ENCODE data around the gene SPACA4.

The SPACA4 gene

GRCh38 chr19:48635966-48636858 lies 29.7 kb downstream of the SPACA4 start:
- Mint-ChIP-seq H3K9me3 (no peaks in the 10 kb centered on the region), H3K27ac (no peak overlapping the region), H3K36me3 (ENCODE audit: low read depth) (peaks cover 12% of the 10 kb centered on the region), H3K4me3 (peak overlapping the region; percentile 92), H3K27me3 (ENCODE audit: low read depth, poor library complexity) (peaks cover 4% of the 10 kb centered on the region), H3K4me1 (peaks cover 69% of the 10 kb centered on the region)
- TF ChIP-seq, protein P1, sequence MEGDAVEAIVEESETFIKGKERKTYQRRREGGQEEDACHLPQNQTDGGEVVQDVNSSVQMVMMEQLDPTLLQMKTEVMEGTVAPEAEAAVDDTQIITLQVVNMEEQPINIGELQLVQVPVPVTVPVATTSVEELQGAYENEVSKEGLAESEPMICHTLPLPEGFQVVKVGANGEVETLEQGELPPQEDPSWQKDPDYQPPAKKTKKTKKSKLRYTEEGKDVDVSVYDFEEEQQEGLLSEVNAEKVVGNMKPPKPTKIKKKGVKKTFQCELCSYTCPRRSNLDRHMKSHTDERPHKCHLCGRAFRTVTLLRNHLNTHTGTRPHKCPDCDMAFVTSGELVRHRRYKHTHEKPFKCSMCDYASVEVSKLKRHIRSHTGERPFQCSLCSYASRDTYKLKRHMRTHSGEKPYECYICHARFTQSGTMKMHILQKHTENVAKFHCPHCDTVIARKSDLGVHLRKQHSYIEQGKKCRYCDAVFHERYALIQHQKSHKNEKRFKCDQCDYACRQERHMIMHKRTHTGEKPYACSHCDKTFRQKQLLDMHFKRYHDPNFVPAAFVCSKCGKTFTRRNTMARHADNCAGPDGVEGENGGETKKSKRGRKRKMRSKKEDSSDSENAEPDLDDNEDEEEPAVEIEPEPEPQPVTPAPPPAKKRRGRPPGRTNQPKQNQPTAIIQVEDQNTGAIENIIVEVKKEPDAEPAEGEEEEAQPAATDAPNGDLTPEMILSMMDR (IDR thresholded peaks at IDR 0.05), result no peak
- DNase-seq, result no peak

DNA sequence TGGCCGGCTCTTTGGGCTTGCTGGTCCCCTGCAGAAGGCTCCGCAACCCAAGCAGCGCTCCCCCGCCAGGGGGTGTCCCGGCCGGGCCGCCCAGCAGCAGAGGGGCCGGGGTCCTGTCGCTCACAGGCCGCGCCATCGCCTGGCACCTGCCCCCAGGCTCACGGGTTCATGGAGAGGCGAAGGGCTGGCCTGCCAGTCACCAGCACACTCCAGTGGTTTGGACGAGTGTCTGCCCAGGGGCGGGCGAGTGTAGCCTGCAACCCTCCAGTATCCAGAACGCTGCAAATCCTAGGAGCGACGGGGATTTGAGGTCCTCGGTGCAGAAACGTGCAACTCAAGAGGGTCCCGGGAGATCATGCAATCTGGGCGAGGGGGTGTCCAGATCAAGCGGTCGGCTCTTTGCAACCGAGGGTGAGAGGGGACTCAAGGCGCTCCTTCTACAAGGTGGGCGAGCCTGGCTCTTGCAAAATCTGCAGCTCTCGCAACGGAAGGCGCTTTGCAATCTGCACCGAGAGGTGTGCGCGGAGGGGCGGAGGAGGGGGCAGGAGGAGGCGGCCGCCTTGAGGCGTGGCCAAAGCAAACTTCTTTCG lies 30.4 kb downstream of the SPACA4 start, which contains the start of gene DBP:
Gene DBP, minus strand, starts transcription at position 521 of the 590 bp plus-strand sequence. Its CDS starts 385 bp downstream, at position 136.
- Mint-ChIP-seq H3K27me3 (ENCODE audit: low read depth, poor library complexity) (peaks cover 6% of the 10 kb centered on the region), H3K9me3 (no peaks in the 10 kb centered on the region), H3K27ac (peak within 1 kb of the TSS; percentile 97), H3K36me3 (ENCODE audit: low read depth) (peaks cover 12% of the 10 kb centered on the region), H3K4me1 (peaks cover 61% of the 10 kb centered on the region), H3K4me3 (peak within 1 kb of the TSS; percentile 92)
- peak; percentile 56 for DNase-seq
- TF ChIP-seq, protein P1 (IDR thresholded peaks at IDR 0.05), result no peak

DNA sequence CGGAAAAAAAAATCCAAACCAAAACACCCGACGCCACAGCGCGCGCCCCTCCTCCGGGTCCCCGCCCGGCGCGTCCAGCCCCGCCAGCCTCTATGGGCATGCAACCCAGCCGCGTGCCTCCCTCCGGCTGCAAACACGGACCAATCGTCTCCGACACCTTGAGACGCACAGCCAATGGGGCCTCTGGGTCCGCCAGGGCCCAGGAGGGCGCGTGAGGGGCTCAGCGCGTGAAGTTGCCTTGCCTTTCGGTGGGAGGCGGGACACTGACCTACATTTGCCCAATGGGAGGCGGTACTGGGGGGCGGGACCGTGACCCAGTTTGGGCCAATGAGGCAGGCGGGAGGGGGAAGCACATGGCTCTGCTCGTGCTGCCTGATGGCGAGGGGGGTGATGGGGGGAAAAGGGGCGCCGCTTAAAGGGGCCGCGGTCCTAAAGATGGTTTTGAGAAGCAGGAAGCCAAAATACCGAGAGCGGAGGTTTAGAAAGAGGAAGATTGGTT lies 31.0 kb downstream of the SPACA4 start:
- H3K9me3 Mint-ChIP-seq, result no peaks in the 10 kb centered on the region
- peaks cover 12% of the 10 kb centered on the region for H3K36me3 Mint-ChIP-seq (ENCODE audit: low read depth)
- H3K4me1 Mint-ChIP-seq, result peaks cover 56% of the 10 kb centered on the region
- peak; percentile 97 for DNase-seq
- peak overlapping the region; percentile 97 for H3K27ac Mint-ChIP-seq
- TF ChIP-seq, protein P1 (IDR thresholded peaks at IDR 0.05), result no peak
- H3K4me3 Mint-ChIP-seq, result peak overlapping the region; percentile 92
- H3K27me3 Mint-ChIP-seq (ENCODE audit: low read depth, poor library complexity), result peaks cover 7% of the 10 kb centered on the region

GRCh38 chr19:48637948-48638830 lies 31.6 kb downstream of the SPACA4 start:
- H3K4me3 Mint-ChIP-seq, result peak overlapping the region; percentile 92
- peaks cover 12% of the 10 kb centered on the region for H3K36me3 Mint-ChIP-seq (ENCODE audit: low read depth)
- peak; percentile 78 for DNase-seq
- no peaks in the 10 kb centered on the region for H3K9me3 Mint-ChIP-seq
- H3K27ac Mint-ChIP-seq, result peak overlapping the region; percentile 97
- H3K4me1 Mint-ChIP-seq, result peaks cover 49% of the 10 kb centered on the region
- H3K27me3 Mint-ChIP-seq (ENCODE audit: low read depth, poor library complexity), result peaks cover 7% of the 10 kb centered on the region
- TF ChIP-seq, protein P1 (IDR thresholded peaks at IDR 0.05), result no peak

DNA sequence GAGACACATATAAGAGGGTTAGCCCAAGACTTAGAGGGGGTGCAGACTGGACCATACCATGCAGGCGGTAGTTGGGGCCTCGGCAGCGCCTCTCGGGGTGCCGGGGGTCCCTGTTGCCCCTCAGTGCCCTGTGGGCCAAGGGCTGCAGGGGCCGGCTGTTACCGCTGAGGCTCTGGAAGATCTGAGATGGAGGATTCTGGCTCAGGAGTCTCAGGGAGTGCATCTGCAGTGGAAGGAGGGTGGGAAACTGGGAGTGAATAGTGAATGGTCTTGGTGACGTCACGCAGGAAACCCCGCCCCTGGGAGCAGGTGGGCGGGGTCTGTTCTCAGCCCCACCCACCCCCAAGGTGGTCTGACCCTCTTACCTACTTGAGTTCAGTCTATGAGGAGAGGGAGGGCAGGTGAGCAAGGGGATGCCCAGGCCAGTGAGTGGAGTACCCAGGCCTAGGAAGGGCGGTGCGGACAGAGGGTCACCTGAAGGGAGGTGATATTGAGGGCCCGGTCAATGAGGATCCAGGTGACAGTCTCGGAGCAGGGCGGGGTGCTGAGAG lies 32.4 kb downstream of the SPACA4 start:
- Mint-ChIP-seq H3K9me3 (no peaks in the 10 kb centered on the region), H3K27ac (peak overlapping the region; percentile 88), H3K27me3 (ENCODE audit: low read depth, poor library complexity) (peaks cover 7% of the 10 kb centered on the region), H3K4me3 (peak overlapping the region; percentile 92), H3K36me3 (ENCODE audit: low read depth) (peaks cover 12% of the 10 kb centered on the region), H3K4me1 (peaks cover 42% of the 10 kb centered on the region)
- DNase-seq, result peak; percentile 49
- TF ChIP-seq, protein P1 (IDR thresholded peaks at IDR 0.05), result no peak
